ENCODE results near the gene SLC30A10. TPM values are rescaled to one million over a fixed set of nuclear protein-coding genes. Genes with fewer than 3 reads are reported as not detected.

SLC30A10 gene
- polyA plus RNA-seq, 1 donor from 2014 or later = 5.3 TPM

DNA sequence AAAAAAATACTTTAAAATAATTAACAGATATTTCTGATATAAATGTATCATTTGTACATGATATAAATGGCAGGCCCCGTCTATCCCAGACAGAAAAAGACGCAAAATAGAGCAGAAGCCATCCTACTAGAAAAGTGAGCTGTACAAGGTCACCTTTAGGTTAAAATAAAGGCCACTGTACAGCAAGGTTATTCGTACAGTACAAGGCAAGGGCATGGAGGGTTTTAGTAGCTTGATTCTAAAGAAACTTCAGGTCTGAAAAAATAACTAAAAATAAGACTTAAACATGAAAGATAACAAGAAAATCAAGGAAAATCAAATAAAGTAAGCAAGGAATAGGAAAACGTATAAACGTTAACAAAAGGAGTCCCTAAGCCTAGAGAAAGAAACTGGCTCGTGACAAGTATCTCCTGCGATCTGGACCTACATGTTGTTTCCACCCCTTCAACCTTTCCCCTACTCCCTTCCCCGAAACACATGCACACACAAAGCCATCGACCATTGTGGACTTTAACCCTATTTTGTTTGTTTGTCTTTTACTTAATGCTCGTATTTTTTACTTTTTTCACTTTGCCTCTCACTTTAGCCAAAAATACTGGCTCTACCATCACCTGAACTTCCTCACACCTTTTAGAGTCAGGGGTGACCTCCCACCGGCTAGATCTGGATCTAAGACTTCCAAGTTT is 26.5 kb upstream of the SLC30A10 start:
- H3K27me3 ChIP-seq (ENCODE audit: insufficient read depth, low read depth, low read length) = no peaks in the 10 kb centered on the region
- TF ChIP-seq REST (IDR thresholded peaks at IDR 0.05; ENCODE audit: borderline replicate concordance) (no peak), EZH2 (IDR thresholded peaks at IDR 0.05; ENCODE audit: borderline replicate concordance, insufficient read depth, low read length, poor library complexity, severe bottlenecking) (no peak), MXI1 (conservative IDR thresholded peaks at IDR 0.05; ENCODE audit: poor library complexity, severe bottlenecking) (no peak), SMC3 (conservative IDR thresholded peaks at IDR 0.05; ENCODE audit: poor library complexity) (no peak), EP300 (conservative IDR thresholded peaks at IDR 0.05; ENCODE audit: poor library complexity, severe bottlenecking) (no peak), RAD21 (conservative IDR thresholded peaks at IDR 0.05) (no peak), POLR2AphosphoS5 (IDR thresholded peaks at IDR 0.05) (no peak), TAF1 (IDR thresholded peaks at IDR 0.05; ENCODE audit: low read depth) (no peak)
- TF ChIP-seq, protein P1, sequence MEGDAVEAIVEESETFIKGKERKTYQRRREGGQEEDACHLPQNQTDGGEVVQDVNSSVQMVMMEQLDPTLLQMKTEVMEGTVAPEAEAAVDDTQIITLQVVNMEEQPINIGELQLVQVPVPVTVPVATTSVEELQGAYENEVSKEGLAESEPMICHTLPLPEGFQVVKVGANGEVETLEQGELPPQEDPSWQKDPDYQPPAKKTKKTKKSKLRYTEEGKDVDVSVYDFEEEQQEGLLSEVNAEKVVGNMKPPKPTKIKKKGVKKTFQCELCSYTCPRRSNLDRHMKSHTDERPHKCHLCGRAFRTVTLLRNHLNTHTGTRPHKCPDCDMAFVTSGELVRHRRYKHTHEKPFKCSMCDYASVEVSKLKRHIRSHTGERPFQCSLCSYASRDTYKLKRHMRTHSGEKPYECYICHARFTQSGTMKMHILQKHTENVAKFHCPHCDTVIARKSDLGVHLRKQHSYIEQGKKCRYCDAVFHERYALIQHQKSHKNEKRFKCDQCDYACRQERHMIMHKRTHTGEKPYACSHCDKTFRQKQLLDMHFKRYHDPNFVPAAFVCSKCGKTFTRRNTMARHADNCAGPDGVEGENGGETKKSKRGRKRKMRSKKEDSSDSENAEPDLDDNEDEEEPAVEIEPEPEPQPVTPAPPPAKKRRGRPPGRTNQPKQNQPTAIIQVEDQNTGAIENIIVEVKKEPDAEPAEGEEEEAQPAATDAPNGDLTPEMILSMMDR (IDR thresholded peaks at IDR 0.05; ENCODE audit: poor library complexity, severe bottlenecking) = no peak
- no peaks in the 10 kb centered on the region for H3K9me3 ChIP-seq (ENCODE audit: low read length)
- no peak overlapping the region for H3K27ac ChIP-seq (ENCODE audit: low read length)
- H3K79me2 ChIP-seq (replicated peaks; ENCODE audit: insufficient read depth, low read length) = no peaks in the 10 kb centered on the region
- H2AFZ ChIP-seq (ENCODE audit: low read depth, low read length) = no peak overlapping the region
- no peaks in the 10 kb centered on the region for H3F3A ChIP-seq (ENCODE audit: insufficient read depth, low read length, poor library complexity, severe bottlenecking)
- no peak overlapping the region for H3K4me3 ChIP-seq (ENCODE audit: low read length)
- no peaks in the 10 kb centered on the region for H3K36me3 ChIP-seq (ENCODE audit: insufficient read depth, low read length)
- no peak overlapping the region for H3K4me2 ChIP-seq (ENCODE audit: low read length)
- H3K9ac ChIP-seq (ENCODE audit: low read length) = no peak overlapping the region
- H4K20me1 ChIP-seq (ENCODE audit: insufficient read depth) = no peaks in the 10 kb centered on the region
- no peaks in the 10 kb centered on the region for H3K9me2 ChIP-seq (ENCODE audit: insufficient read depth, low read length)

GRCh38 chr1:219954052-219954451 is 25.7 kb upstream of the SLC30A10 start:
- no peak overlapping the region for H3K9ac ChIP-seq (ENCODE audit: low read length)
- no peak overlapping the region for H2AFZ ChIP-seq (ENCODE audit: low read depth, low read length)
- H3K4me2 ChIP-seq (ENCODE audit: low read length) = no peak overlapping the region
- H3K36me3 ChIP-seq (ENCODE audit: insufficient read depth, low read length) = no peaks in the 10 kb centered on the region
- no peak overlapping the region for H3K4me3 ChIP-seq (ENCODE audit: low read length)
- no peaks in the 10 kb centered on the region for H3K27me3 ChIP-seq (ENCODE audit: insufficient read depth, low read depth, low read length)
- no peaks in the 10 kb centered on the region for H4K20me1 ChIP-seq (ENCODE audit: insufficient read depth)
- no peaks in the 10 kb centered on the region for H3K9me2 ChIP-seq (ENCODE audit: insufficient read depth, low read length)
- TF ChIP-seq EZH2 (IDR thresholded peaks at IDR 0.05; ENCODE audit: borderline replicate concordance, insufficient read depth, low read length, poor library complexity, severe bottlenecking) (no peak), POLR2AphosphoS5 (IDR thresholded peaks at IDR 0.05) (no peak), TAF1 (IDR thresholded peaks at IDR 0.05; ENCODE audit: low read depth) (no peak), REST (IDR thresholded peaks at IDR 0.05; ENCODE audit: borderline replicate concordance) (no peak), MXI1 (conservative IDR thresholded peaks at IDR 0.05; ENCODE audit: poor library complexity, severe bottlenecking) (no peak), RAD21 (conservative IDR thresholded peaks at IDR 0.05) (no peak), EP300 (conservative IDR thresholded peaks at IDR 0.05; ENCODE audit: poor library complexity, severe bottlenecking) (no peak), SMC3 (conservative IDR thresholded peaks at IDR 0.05; ENCODE audit: poor library complexity) (no peak)
- TF ChIP-seq, protein P1 (IDR thresholded peaks at IDR 0.05; ENCODE audit: poor library complexity, severe bottlenecking) = no peak
- H3K79me2 ChIP-seq (replicated peaks; ENCODE audit: insufficient read depth, low read length) = no peaks in the 10 kb centered on the region
- H3K27ac ChIP-seq (ENCODE audit: low read length) = no peak overlapping the region
- H3F3A ChIP-seq (ENCODE audit: insufficient read depth, low read length, poor library complexity, severe bottlenecking) = no peaks in the 10 kb centered on the region
- H3K9me3 ChIP-seq (ENCODE audit: low read length) = no peaks in the 10 kb centered on the region

Data from neural cell (in vitro differentiated cells).